ENCODE measurements around the gene TMEM79. TPM values are rescaled to one million over a fixed set of nuclear protein-coding genes. Genes with fewer than 3 reads are reported as not detected.
"Not testable (repeated sequence)": the region's sequence is repeated elsewhere in the genome, so short reads cannot be mapped to it uniquely, and the experiment has no call there.

Gene TMEM79
- total RNA-seq, 2 donors from 2014 or later: 11.0 to 24.4 TPM

- H3K9me3 Mint-ChIP-seq; H3K27ac Mint-ChIP-seq; ATAC-seq; DNase-seq (ENCODE audit: low spot score in 2 of 2): not testable (repeated sequence)
- H3K36me3 Mint-ChIP-seq: peaks cover 9 to 16% of the 10 kb centered on the region in 2 donors
Measured at GRCh38 chr1:156323179-156323578, 39.1 kb downstream of the TMEM79 start.

GRCh38 chr1:156336242-156336641 is 52.1 kb downstream of the TMEM79 start:
- DNase-seq (ENCODE audit: low spot score in 2 of 2): no peak
- peak overlapping the region; percentile 97 to 98 for H3K27ac Mint-ChIP-seq
- H3K36me3 Mint-ChIP-seq: peaks cover 29 to 36% of the 10 kb centered on the region in 2 donors
- H3K9me3 Mint-ChIP-seq: no peaks in the 10 kb centered on the region
- no peak for ATAC-seq

- no peak for DNase-seq (ENCODE audit: low spot score in 2 of 2)
Measured at GRCh38 chr1:156337052-156337887, 53.1 kb downstream of the TMEM79 start.

GRCh38 chr1:156337888-156338179 is 53.7 kb downstream of the TMEM79 start:
- DNase-seq (ENCODE audit: low spot score in 2 of 2): peak in 1 of 2 donors; percentile 20

More at GRCh38 chr1:156337052-156337887, 53.1 kb downstream of the TMEM79 start:
- H3K9me3 Mint-ChIP-seq: no peaks in the 10 kb centered on the region
- no peak for ATAC-seq
- peak overlapping the region; percentile 97 to 98 for H3K27ac Mint-ChIP-seq
- H3K36me3 Mint-ChIP-seq: peaks cover 29 to 36% of the 10 kb centered on the region in 2 donors

GRCh38 chr1:156338180-156338976 is 54.3 kb downstream of the TMEM79 start, which contains the start of the genes CCT3 and TSACC:
CCT3 (minus strand) TSS chr1:156338292; CDS start chr1:156338184, 108 bp downstream.
TSACC (plus strand) TSS chr1:156338526; CDS start chr1:156339758, 1,232 bp downstream.
- H3K9me3 Mint-ChIP-seq: no peaks in the 10 kb centered on the region
- H3K27ac Mint-ChIP-seq: peak within 1 kb of the TSS; percentile 97 to 98
- DNase-seq (ENCODE audit: low spot score in 2 of 2) (peak; percentile 99 to 100), ATAC-seq (peak; percentile 95 to 97)
- H3K36me3 Mint-ChIP-seq: peaks cover 29 to 36% of the 10 kb centered on the region in 2 donors

More at GRCh38 chr1:156337888-156338179, 53.7 kb downstream of the TMEM79 start:
- Mint-ChIP-seq H3K9me3 (no peaks in the 10 kb centered on the region), H3K36me3 (peaks cover 29 to 36% of the 10 kb centered on the region in 2 donors), H3K27ac (peak overlapping the region; percentile 97 to 98)
- ATAC-seq: no peak

Other genes starting within 250 kb of the TMEM79 start
- gene UBQLN4, start 230.5 kb upstream of the TMEM79 start, total RNA-seq: 10 to 100 TPM; 31.3 to 32.2 TPM
- gene LAMTOR2, start 229.5 kb upstream of the TMEM79 start, total RNA-seq: 10 to 100 TPM; 36.0 to 51.7 TPM
- gene RAB25, start 223.2 kb upstream of the TMEM79 start, total RNA-seq: under 1 TPM; 0.36 to 0.89 TPM
- gene MEX3A, start 201.9 kb upstream of the TMEM79 start, total RNA-seq: under 1 TPM; 0.16 to 0.49 TPM
- 100 to 1,000 TPM; 116 to 147 TPM for gene LMNA, start 169.6 kb upstream of the TMEM79 start, total RNA-seq
- gene SEMA4A, start 130.7 kb upstream of the TMEM79 start, total RNA-seq: 10 to 100 TPM; 10.5 to 36.2 TPM
- 10 to 100 TPM; 79.1 to 82.1 TPM for gene SLC25A44, start 90.2 kb upstream of the TMEM79 start, total RNA-seq
- gene PMF1, start 71.3 kb upstream of the TMEM79 start, total RNA-seq: 100 to 1,000 TPM; 120 to 156 TPM
- 1 to 10 TPM; 4.3 to 9.7 TPM for gene BGLAP, start 42.1 kb upstream of the TMEM79 start, total RNA-seq
- 1 to 10 TPM; 9.3 to 9.5 TPM for gene PAQR6, start 36.3 kb upstream of the TMEM79 start, total RNA-seq
- 100 to 1,000 TPM in 1 of 2 donors, 10 to 100 TPM in 1; 80.4 to 115 TPM for gene SMG5, start 1.5 kb upstream of the TMEM79 start, total RNA-seq
- gene GLMP, start 11.4 kb downstream of the TMEM79 start, total RNA-seq: 10 to 100 TPM; 16.2 to 25.9 TPM
- not detected for gene VHLL, start 15.0 kb downstream of the TMEM79 start, total RNA-seq
- gene CCT3, start 54.0 kb downstream of the TMEM79 start, total RNA-seq: 100 to 1,000 TPM; 229 to 347 TPM
- under 1 TPM in 1 of 2 donors, not detected in 1; 0.76 TPM for gene TSACC, start 54.2 kb downstream of the TMEM79 start, total RNA-seq
- not detected for gene RHBG, start 84.9 kb downstream of the TMEM79 start, total RNA-seq
- gene MEF2D, start 216.4 kb downstream of the TMEM79 start, total RNA-seq: 10 to 100 TPM; 31.7 to 62.5 TPM

All from activated naive CD4-positive, alpha-beta T cell treated with anti-CD3 and anti-CD28 coated beads, Interleukin-2, amount 50 U/mL, for 72 hours (primary cell).